ENCODE results near the gene CNTN2. TPM values are rescaled to one million over a fixed set of nuclear protein-coding genes. Genes with fewer than 3 reads are reported as not detected.
A peak's percentile ranks its signal among the peaks of the same experiment; 100 is the strongest.

The CNTN2 gene
- total and polyA plus RNA-seq, 2 of the 8 experiments (the other 6 are each of a cell fraction or from before 2014, with no cell fraction given) = 1.2 to 3.9 TPM

- Histone ChIP-seq H3K4me1 (replicated peaks in 1 of 4; ENCODE audit: control insufficient read depth in 3 of 4, insufficient read depth in 4 of 4, low read length in 3 of 4) (peaks cover 0 to 4% (median 2%) of the 10 kb centered on the region in 4 experiments; a peak in 4 of 7 replicates), H4K5ac (ENCODE audit: insufficient read length, low read depth, low read length) (no peak overlapping the region), H3K79me1 (ENCODE audit: low read depth, low read length) (no peaks in the 10 kb centered on the region), H3K56ac (replicated peaks; ENCODE audit: insufficient read length, low read depth, low read length) (no peak overlapping the region), H3K4me2 (ENCODE audit: insufficient read depth in 1 of 2, low read depth in 2 of 2, low read length in 2 of 2) (no peak overlapping the region), H3K23ac (ENCODE audit: insufficient read length) (no peak overlapping the region), H3K27me3 (replicated peaks in 1 of 4; ENCODE audit: control insufficient read depth in 3 of 4, extremely low read depth in 1 of 4, insufficient read depth in 3 of 4, low read length in 3 of 4) (no peaks in the 10 kb centered on the region), H3K36me3 (ENCODE audit: control insufficient read depth in 2 of 4, insufficient read depth in 4 of 4, low read length in 3 of 4) (no peaks in the 10 kb centered on the region), H4K91ac (replicated peaks; ENCODE audit: insufficient read length, low read length) (no peak overlapping the region), H2BK5ac (ENCODE audit: low read depth, low read length) (no peak overlapping the region), H2BK120ac (replicated peaks; ENCODE audit: low read depth, low read length) (no peak overlapping the region), H3K9me3 (ENCODE audit: insufficient read depth in 2 of 2, low read depth in 1 of 2, low read length in 1 of 2) (no peaks in the 10 kb centered on the region), H2BK12ac (ENCODE audit: low read depth, low read length) (no peak overlapping the region), H3K18ac (ENCODE audit: extremely low read depth, low read length) (no peak overlapping the region), H2AK5ac (ENCODE audit: low read depth, low read length) (no peak overlapping the region), H3K4me3 (ENCODE audit: extremely low read depth in 1 of 4, insufficient read depth in 2 of 4, low read depth in 3 of 4, low read length in 4 of 4) (no peak overlapping the region), H3K14ac (ENCODE audit: insufficient read length) (no peak overlapping the region), H4K20me1 (replicated peaks in 1 of 2; ENCODE audit: control insufficient read depth in 1 of 2, insufficient read depth in 2 of 2, low read length in 2 of 2) (peaks cover 0 to 1% of the 10 kb centered on the region in 2 experiments), H3K23me2 (ENCODE audit: low read depth, low read length) (no peaks in the 10 kb centered on the region), H4K8ac (ENCODE audit: extremely low read depth, insufficient read depth, low read length) (no peak overlapping the region), H2AFZ (ENCODE audit: low read length) (no peak overlapping the region), H3K9ac (replicated peaks in 1 of 4; ENCODE audit: extremely low read depth in 1 of 4, low read depth in 3 of 4, low read length in 3 of 4) (no peak overlapping the region), H2BK20ac (ENCODE audit: low read length) (no peak overlapping the region), H3K4ac (replicated peaks; ENCODE audit: insufficient read length, low read depth, low read length) (no peak overlapping the region), H3K27ac (ENCODE audit: low read depth, low read length) (no peak overlapping the region), H3K79me2 (ENCODE audit: control insufficient read depth in 1 of 2, insufficient read depth in 2 of 2, low read length in 2 of 2) (no peaks in the 10 kb centered on the region), H2BK15ac (ENCODE audit: low read length) (no peak overlapping the region)
- TF ChIP-seq NANOG (IDR thresholded peaks at IDR 0.05; ENCODE audit: insufficient read depth, low read depth, low read length, poor library complexity, severe bottlenecking) (no peak), KDM1A (IDR thresholded peaks at IDR 0.05; ENCODE audit: borderline replicate concordance, low read length) (0 out of 2 replicates have a peak, but pooled peaks have one; percentile 18)
- CTCF ChIA-PET (ENCODE audit: partially characterized antibody) = interaction anchor here (0.7 to 38.9 kb wide), 24 partner anchors 12 to 256 kb away, joined by 3 to 1336 read pairs (median 10); partner anchors contain the start of gene CNTN2
- WGBS, 2 experiments (ENCODE audit: extremely low coverage in 1 of 2, insufficient coverage in 1 of 2, insufficient read length in 1 of 2, insufficient replicate concordance in 2 of 2, low coverage in 1 of 2, low lambda C conversion rate in 2 of 2, missing lambda C conversion rate in 1 of 2) = 88% methylated on average over 3 of the region's 3 CpGs; no CpG with 5 or more reads in 1 of the 2 experiments
- no peak for FAIRE-seq
- POLR2A ChIA-PET (ENCODE audit: partially characterized antibody) = interaction anchor here (0.7 to 1.2 kb wide), 2 partner anchors 12 to 87 kb away, joined by 3 read pairs; no protein-coding TSS in a partner anchor
- DNase-seq (ENCODE audit: low read depth in 1 of 2, low spot score in 2 of 2) = no peak
Observed at GRCh38 chr1:205062895-205063294, 19.9 kb downstream of the CNTN2 start.

Measured in H1 (cell line).